ENCODE results near the gene MPND.

MPND gene

GRCh38 chr19:4303819-4304537 lies 39.4 kb upstream of the MPND start:
- H3K9ac ChIP-seq (ENCODE audit: low read length in 5 of 5): no peak overlapping the region
- no peak overlapping the region for H3K4me3 ChIP-seq (ENCODE audit: low read depth in 1 of 5, low read length in 5 of 5)
- H3K27ac ChIP-seq (ENCODE audit: low read depth, low read length): no peak overlapping the region

DNA sequence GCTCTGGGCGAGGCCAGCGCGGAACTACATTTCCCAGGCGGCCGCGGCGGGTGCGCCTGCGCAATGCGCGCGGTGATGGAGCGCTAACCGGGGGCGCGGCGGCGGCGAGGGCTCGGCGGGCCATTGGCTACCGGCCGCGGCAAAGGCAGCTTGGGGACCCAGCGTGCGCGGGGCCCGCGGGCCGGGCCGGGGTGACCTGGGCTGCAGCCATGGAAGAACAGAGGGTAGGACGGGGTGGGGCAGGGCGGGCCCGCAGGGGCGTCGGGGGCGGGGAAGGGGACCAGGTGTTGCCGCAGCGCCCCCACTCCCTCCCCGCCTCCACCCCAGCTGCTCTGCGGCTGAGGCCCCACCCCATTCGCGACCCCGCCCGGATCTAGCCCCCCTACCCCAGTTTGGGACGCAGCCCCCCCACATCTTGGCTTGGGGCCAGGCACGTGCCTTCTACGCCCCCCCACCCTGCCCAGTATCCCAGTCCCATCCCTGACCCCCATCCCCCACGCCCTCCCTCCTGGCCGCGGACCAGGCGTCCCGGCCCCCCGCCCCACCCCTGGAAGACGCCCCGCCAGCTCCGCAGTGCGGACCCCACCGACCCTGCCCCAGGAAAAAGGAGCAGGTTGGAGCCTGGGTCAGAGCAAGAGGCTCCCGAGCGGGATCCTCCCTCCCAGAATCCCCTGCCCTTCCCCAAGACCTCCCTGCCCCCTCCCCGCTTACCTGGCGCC lies 38.7 kb upstream of the MPND start, which contains the start of gene FSD1:
FSD1 (plus strand) TSS at position 61 of the 719 bp plus-strand sequence; CDS start at position 210, 149 bp downstream.
- Histone ChIP-seq H3K4me3 (ENCODE audit: low read depth in 1 of 5, low read length in 5 of 5) (no peak within 1 kb of the TSS), H3K9me3 (ENCODE audit: control insufficient read depth in 5 of 5, low read length in 5 of 5) (no peaks in the 10 kb centered on the region)

More at GRCh38 chr19:4303819-4304537, 39.4 kb upstream of the MPND start:
- peaks cover 0 to 14% (median 11%) of the 10 kb centered on the region in 5 donors for H3K4me1 ChIP-seq (ENCODE audit: control insufficient read depth in 5 of 5, insufficient read depth in 5 of 5, low read length in 5 of 5)
- peaks cover 4 to 17% (median 9%) of the 10 kb centered on the region in 5 donors for H3K27me3 ChIP-seq (ENCODE audit: control insufficient read depth in 5 of 5, insufficient read depth in 4 of 5, low read length in 5 of 5)
- no peaks in the 10 kb centered on the region for H3K36me3 ChIP-seq (ENCODE audit: control insufficient read depth in 5 of 5, insufficient read depth in 5 of 5, low read length in 5 of 5)
- no peaks in the 10 kb centered on the region for H3K9me3 ChIP-seq (ENCODE audit: control insufficient read depth in 5 of 5, low read length in 5 of 5)

GRCh38 chr19:4305257-4305612 lies 38.1 kb upstream of the MPND start:
- Histone ChIP-seq H3K9me3 (ENCODE audit: control insufficient read depth in 5 of 5, low read length in 5 of 5) (no peaks in the 10 kb centered on the region), H3K27me3 (ENCODE audit: control insufficient read depth in 5 of 5, insufficient read depth in 4 of 5, low read length in 5 of 5) (peaks cover 4 to 17% (median 9%) of the 10 kb centered on the region in 5 donors), H3K4me1 (ENCODE audit: control insufficient read depth in 5 of 5, insufficient read depth in 5 of 5, low read length in 5 of 5) (peaks cover 0 to 14% (median 11%) of the 10 kb centered on the region in 5 donors), H3K4me3 (ENCODE audit: low read depth in 1 of 5, low read length in 5 of 5) (no peak overlapping the region), H3K27ac (ENCODE audit: low read depth, low read length) (no peak overlapping the region), H3K9ac (ENCODE audit: low read length in 5 of 5) (no peak overlapping the region), H3K36me3 (ENCODE audit: control insufficient read depth in 5 of 5, insufficient read depth in 5 of 5, low read length in 5 of 5) (no peaks in the 10 kb centered on the region)

More for the DNA sequence above, 38.7 kb upstream of the MPND start, which contains the start of gene FSD1:
- Histone ChIP-seq H3K9ac (ENCODE audit: low read length in 5 of 5) (no peak within 1 kb of the TSS), H3K36me3 (ENCODE audit: control insufficient read depth in 5 of 5, insufficient read depth in 5 of 5, low read length in 5 of 5) (no peaks in the 10 kb centered on the region), H3K4me1 (ENCODE audit: control insufficient read depth in 5 of 5, insufficient read depth in 5 of 5, low read length in 5 of 5) (peaks cover 0 to 14% (median 11%) of the 10 kb centered on the region in 5 donors), H3K27ac (ENCODE audit: low read depth, low read length) (no peak within 1 kb of the TSS), H3K27me3 (ENCODE audit: control insufficient read depth in 5 of 5, insufficient read depth in 4 of 5, low read length in 5 of 5) (peaks cover 4 to 17% (median 9%) of the 10 kb centered on the region in 5 donors)

DNA sequence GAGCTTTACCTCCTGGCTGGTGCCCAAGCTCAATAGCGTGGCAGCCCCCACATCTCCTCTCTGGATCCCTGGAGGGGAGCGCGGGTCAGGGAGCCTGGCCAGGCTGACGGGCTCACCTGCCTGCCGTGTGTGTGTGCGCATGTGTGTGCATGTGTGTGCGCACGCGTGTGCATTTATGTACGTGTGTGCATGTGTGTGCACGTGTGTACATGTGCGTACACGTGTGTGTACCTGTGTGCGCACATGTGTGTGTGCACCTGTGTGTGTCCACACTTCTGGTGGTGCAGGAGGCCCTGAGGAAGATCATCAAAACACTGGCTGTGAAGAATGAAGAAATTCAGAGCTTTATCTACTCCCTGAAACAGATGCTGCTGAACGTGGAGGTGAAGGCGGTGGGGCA lies 37.7 kb upstream of the MPND start:
- peaks cover 4 to 19% (median 9%) of the 10 kb centered on the region in 5 donors for H3K27me3 ChIP-seq (ENCODE audit: control insufficient read depth in 5 of 5, insufficient read depth in 4 of 5, low read length in 5 of 5)
- no peaks in the 10 kb centered on the region for H3K36me3 ChIP-seq (ENCODE audit: control insufficient read depth in 5 of 5, insufficient read depth in 5 of 5, low read length in 5 of 5)
- no peak overlapping the region for H3K27ac ChIP-seq (ENCODE audit: low read depth, low read length)
- H3K9ac ChIP-seq (ENCODE audit: low read length in 5 of 5): no peak overlapping the region
- peaks cover 0 to 14% (median 11%) of the 10 kb centered on the region in 5 donors for H3K4me1 ChIP-seq (ENCODE audit: control insufficient read depth in 5 of 5, insufficient read depth in 5 of 5, low read length in 5 of 5)
- H3K4me3 ChIP-seq (ENCODE audit: low read depth in 1 of 5, low read length in 5 of 5): no peak overlapping the region
- no peaks in the 10 kb centered on the region for H3K9me3 ChIP-seq (ENCODE audit: control insufficient read depth in 5 of 5, low read length in 5 of 5)

GRCh38 chr19:4310247-4311121 lies 32.9 kb upstream of the MPND start:
- Histone ChIP-seq H3K27ac (ENCODE audit: low read depth, low read length) (no peak overlapping the region), H3K9ac (ENCODE audit: low read length in 5 of 5) (no peak overlapping the region), H3K4me1 (ENCODE audit: control insufficient read depth in 5 of 5, insufficient read depth in 5 of 5, low read length in 5 of 5) (peaks cover 0 to 5% (median 3%) of the 10 kb centered on the region in 5 donors), H3K4me3 (ENCODE audit: low read depth in 1 of 5, low read length in 5 of 5) (no peak overlapping the region), H3K27me3 (ENCODE audit: control insufficient read depth in 5 of 5, insufficient read depth in 4 of 5, low read length in 5 of 5) (peaks cover 0 to 8% (median 3%) of the 10 kb centered on the region in 5 donors), H3K9me3 (ENCODE audit: control insufficient read depth in 5 of 5, low read length in 5 of 5) (no peaks in the 10 kb centered on the region), H3K36me3 (ENCODE audit: control insufficient read depth in 5 of 5, insufficient read depth in 5 of 5, low read length in 5 of 5) (no peaks in the 10 kb centered on the region)

DNA sequence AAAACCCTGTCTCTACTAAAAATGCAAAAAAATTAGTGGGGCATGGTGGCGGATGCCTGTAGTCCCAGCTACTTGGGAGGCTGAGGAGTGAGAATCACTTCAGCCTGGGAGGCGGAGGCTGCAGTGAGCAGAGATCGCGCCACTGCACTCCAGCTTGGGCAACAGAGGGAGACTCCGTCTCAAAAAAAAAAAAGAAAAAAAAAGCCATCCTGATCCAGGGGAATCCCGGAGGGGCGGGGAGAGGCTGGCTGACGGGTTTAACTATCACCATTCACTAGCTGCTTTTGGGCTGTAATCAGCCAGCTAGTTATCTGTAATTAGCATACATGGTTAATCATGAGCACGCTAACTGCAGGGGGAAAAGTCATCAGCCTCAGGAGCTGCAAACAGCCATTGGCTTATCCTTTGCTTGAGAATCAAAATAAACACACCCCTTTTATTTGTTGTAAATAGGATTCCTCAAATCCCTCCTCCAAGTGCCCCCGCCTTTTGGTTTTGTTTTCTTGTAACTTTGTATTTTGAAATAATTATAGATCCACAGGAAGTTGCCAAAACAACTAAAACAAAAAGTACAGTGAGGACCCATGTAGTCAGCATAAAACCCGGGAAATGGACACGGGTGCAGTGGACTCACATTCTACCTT lies 29.4 kb upstream of the MPND start:
- H3K4me1 ChIP-seq (ENCODE audit: control insufficient read depth in 5 of 5, insufficient read depth in 5 of 5, low read length in 5 of 5): peaks cover 0 to 5% (median 3%) of the 10 kb centered on the region in 5 donors
- no peak overlapping the region for H3K27ac ChIP-seq (ENCODE audit: low read depth, low read length)
- H3K27me3 ChIP-seq (ENCODE audit: control insufficient read depth in 5 of 5, insufficient read depth in 4 of 5, low read length in 5 of 5): peaks cover 0 to 4% (median 0%) of the 10 kb centered on the region in 5 donors
- peak overlapping the region in 3 of 5 donors; percentile 25 to 43 (median 42) for H3K4me3 ChIP-seq (ENCODE audit: low read depth in 1 of 5, low read length in 5 of 5)
- no peak overlapping the region for H3K9ac ChIP-seq (ENCODE audit: low read length in 5 of 5)
- H3K36me3 ChIP-seq (ENCODE audit: control insufficient read depth in 5 of 5, insufficient read depth in 5 of 5, low read length in 5 of 5): no peaks in the 10 kb centered on the region
- H3K9me3 ChIP-seq (ENCODE audit: control insufficient read depth in 5 of 5, low read length in 5 of 5): no peaks in the 10 kb centered on the region

- H3K4me1 ChIP-seq (ENCODE audit: control insufficient read depth in 5 of 5, insufficient read depth in 5 of 5, low read length in 5 of 5): peaks cover 0 to 5% (median 3%) of the 10 kb centered on the region in 5 donors
- H3K4me3 ChIP-seq (ENCODE audit: low read depth in 1 of 5, low read length in 5 of 5): no peak overlapping the region
- no peak overlapping the region for H3K9ac ChIP-seq (ENCODE audit: low read length in 5 of 5)
- H3K27ac ChIP-seq (ENCODE audit: low read depth, low read length): no peak overlapping the region
- no peaks in the 10 kb centered on the region for H3K9me3 ChIP-seq (ENCODE audit: control insufficient read depth in 5 of 5, low read length in 5 of 5)
- H3K27me3 ChIP-seq (ENCODE audit: control insufficient read depth in 5 of 5, insufficient read depth in 4 of 5, low read length in 5 of 5): peaks cover 0 to 2% (median 0%) of the 10 kb centered on the region in 5 donors
- no peaks in the 10 kb centered on the region for H3K36me3 ChIP-seq (ENCODE audit: control insufficient read depth in 5 of 5, insufficient read depth in 5 of 5, low read length in 5 of 5)
These were observed 26.4 kb upstream of the MPND start for GRCh38 chr19:4316956-4317355.

GRCh38 chr19:4318460-4318859 lies 24.9 kb upstream of the MPND start:
- Histone ChIP-seq H3K27ac (ENCODE audit: low read depth, low read length) (no peak overlapping the region), H3K27me3 (ENCODE audit: control insufficient read depth in 5 of 5, insufficient read depth in 4 of 5, low read length in 5 of 5) (peaks cover 0 to 2% (median 0%) of the 10 kb centered on the region in 5 donors), H3K9ac (ENCODE audit: low read length in 5 of 5) (no peak overlapping the region), H3K4me1 (ENCODE audit: control insufficient read depth in 5 of 5, insufficient read depth in 5 of 5, low read length in 5 of 5) (peaks cover 0 to 5% (median 3%) of the 10 kb centered on the region in 5 donors), H3K9me3 (ENCODE audit: control insufficient read depth in 5 of 5, low read length in 5 of 5) (peaks cover 0 to 4% (median 0%) of the 10 kb centered on the region in 5 donors), H3K36me3 (ENCODE audit: control insufficient read depth in 5 of 5, insufficient read depth in 5 of 5, low read length in 5 of 5) (no peaks in the 10 kb centered on the region), H3K4me3 (ENCODE audit: low read depth in 1 of 5, low read length in 5 of 5) (no peak overlapping the region)

DNA sequence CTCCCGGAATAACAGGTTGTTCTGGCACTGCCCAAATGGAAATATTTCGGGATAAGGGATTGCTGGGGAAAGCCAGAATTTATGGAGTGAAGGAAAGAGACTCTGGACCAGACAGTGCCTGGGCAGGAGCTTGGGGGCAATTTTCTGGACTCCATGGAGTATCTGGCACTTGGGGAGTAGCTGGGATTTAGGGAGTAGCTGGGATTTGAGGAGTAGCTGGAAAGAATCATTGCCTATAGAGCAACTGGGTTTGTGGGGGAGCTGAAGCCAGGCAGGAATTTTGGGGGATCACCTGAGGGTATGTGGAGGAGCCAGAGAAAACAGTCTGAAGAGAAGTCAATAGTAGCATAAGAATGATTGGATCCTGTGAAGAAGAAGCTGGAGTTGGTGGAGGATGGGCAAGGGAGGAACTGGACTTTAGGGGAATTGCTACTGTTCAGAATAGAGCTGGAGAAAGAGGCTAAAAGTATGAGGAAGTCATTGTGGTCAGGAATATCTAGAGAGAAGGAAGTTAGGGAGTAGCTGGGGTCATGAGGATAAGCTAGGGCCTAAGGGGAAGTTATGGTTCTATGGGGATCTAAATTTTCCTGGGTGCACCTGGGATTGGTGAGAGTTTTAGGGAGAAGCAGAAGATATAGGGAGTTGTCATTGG lies 24.2 kb upstream of the MPND start:
- Histone ChIP-seq H3K4me1 (ENCODE audit: control insufficient read depth in 5 of 5, insufficient read depth in 5 of 5, low read length in 5 of 5) (peaks cover 0 to 1% (median under 1%) of the 10 kb centered on the region in 5 donors), H3K27ac (ENCODE audit: low read depth, low read length) (no peak overlapping the region), H3K4me3 (ENCODE audit: low read depth in 1 of 5, low read length in 5 of 5) (no peak overlapping the region), H3K9me3 (ENCODE audit: control insufficient read depth in 5 of 5, low read length in 5 of 5) (peaks cover 0 to 4% (median 0%) of the 10 kb centered on the region in 5 donors), H3K36me3 (ENCODE audit: control insufficient read depth in 5 of 5, insufficient read depth in 5 of 5, low read length in 5 of 5) (no peaks in the 10 kb centered on the region), H3K9ac (ENCODE audit: low read length in 5 of 5) (no peak overlapping the region), H3K27me3 (ENCODE audit: control insufficient read depth in 5 of 5, insufficient read depth in 4 of 5, low read length in 5 of 5) (peaks cover 0 to 2% (median 0%) of the 10 kb centered on the region in 5 donors)

Measured in subcutaneous abdominal adipose tissue (tissue), 5 donors.